ENCODE data around the gene AGAP1.

AGAP1 gene

GRCh38 chr2:235770909-235771820 lies 277.3 kb downstream of the AGAP1 start:
- no peak overlapping the region for H3K9ac ChIP-seq (ENCODE audit: low read depth in 1 of 2, low read length in 2 of 2)
- no peaks in the 10 kb centered on the region for H3K36me3 ChIP-seq (ENCODE audit: control insufficient read depth in 1 of 2, insufficient read depth in 2 of 2, low read length in 2 of 2)
- H3K27ac ChIP-seq (ENCODE audit: low read depth, low read length): no peak overlapping the region
- no peaks in the 10 kb centered on the region for H3K27me3 ChIP-seq (ENCODE audit: control insufficient read depth in 1 of 2, insufficient read depth in 2 of 2, low read length in 2 of 2)
- peaks cover 0 to 11% of the 10 kb centered on the region in 2 donors for H3K4me1 ChIP-seq (ENCODE audit: control insufficient read depth in 1 of 2, insufficient read depth in 2 of 2, low read length in 2 of 2)
- no peaks in the 10 kb centered on the region for H3K9me3 ChIP-seq (ENCODE audit: control insufficient read depth in 1 of 2, low read length in 2 of 2)
- H3K4me3 ChIP-seq (ENCODE audit: low read depth in 1 of 2, low read length in 2 of 2): no peak overlapping the region

DNA sequence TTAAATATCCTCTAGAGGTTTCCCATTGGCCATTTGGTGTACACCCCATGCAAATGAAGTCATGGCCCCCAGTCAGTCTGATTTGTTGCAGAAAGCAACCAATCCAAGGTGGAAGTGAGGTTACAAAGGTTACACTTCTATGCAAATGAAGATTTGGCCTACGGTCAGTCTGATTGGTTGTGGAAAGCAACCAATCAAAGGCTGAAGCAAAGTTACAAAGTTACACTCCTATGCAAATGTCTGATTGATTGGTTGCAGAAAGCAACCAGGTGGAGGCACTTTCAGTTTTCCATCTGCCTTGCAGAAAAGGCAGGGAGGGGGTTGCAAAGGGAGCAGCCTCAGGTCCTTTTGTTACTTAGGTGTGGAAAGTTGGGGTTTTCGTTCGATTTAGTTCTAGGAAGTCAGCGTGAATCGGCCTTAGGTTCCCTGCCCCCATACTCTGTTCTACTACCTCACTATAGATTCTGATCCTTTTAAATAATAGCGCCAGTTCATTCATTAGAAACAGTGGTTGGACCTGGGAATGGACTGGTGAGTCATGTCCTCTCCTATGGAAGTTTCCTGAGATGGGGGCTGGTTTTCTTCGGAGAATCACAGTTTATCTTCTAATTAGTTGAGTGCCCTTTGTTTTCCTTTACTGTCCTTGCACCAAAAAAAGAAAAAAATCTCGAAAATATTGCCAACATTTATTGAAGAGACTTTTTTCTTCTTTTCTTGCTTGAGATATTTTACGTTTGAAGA lies 279.5 kb downstream of the AGAP1 start:
- Histone ChIP-seq H3K9me3 (ENCODE audit: control insufficient read depth in 1 of 2, low read length in 2 of 2) (no peaks in the 10 kb centered on the region), H3K9ac (ENCODE audit: low read depth in 1 of 2, low read length in 2 of 2) (no peak overlapping the region), H3K27me3 (ENCODE audit: control insufficient read depth in 1 of 2, insufficient read depth in 2 of 2, low read length in 2 of 2) (no peaks in the 10 kb centered on the region), H3K27ac (ENCODE audit: low read depth, low read length) (no peak overlapping the region), H3K36me3 (ENCODE audit: control insufficient read depth in 1 of 2, insufficient read depth in 2 of 2, low read length in 2 of 2) (peaks cover 0 to 3% of the 10 kb centered on the region in 2 donors), H3K4me3 (ENCODE audit: low read depth in 1 of 2, low read length in 2 of 2) (no peak overlapping the region), H3K4me1 (ENCODE audit: control insufficient read depth in 1 of 2, insufficient read depth in 2 of 2, low read length in 2 of 2) (peaks cover 0 to 11% of the 10 kb centered on the region in 2 donors)

- Histone ChIP-seq H3K9ac (ENCODE audit: low read depth in 1 of 2, low read length in 2 of 2) (no peak overlapping the region), H3K27ac (ENCODE audit: low read depth, low read length) (no peak overlapping the region), H3K4me3 (ENCODE audit: low read depth in 1 of 2, low read length in 2 of 2) (no peak overlapping the region), H3K4me1 (ENCODE audit: control insufficient read depth in 1 of 2, insufficient read depth in 2 of 2, low read length in 2 of 2) (peaks cover 0 to 11% of the 10 kb centered on the region in 2 donors), H3K36me3 (ENCODE audit: control insufficient read depth in 1 of 2, insufficient read depth in 2 of 2, low read length in 2 of 2) (peaks cover 0 to 3% of the 10 kb centered on the region in 2 donors), H3K27me3 (ENCODE audit: control insufficient read depth in 1 of 2, insufficient read depth in 2 of 2, low read length in 2 of 2) (no peaks in the 10 kb centered on the region), H3K9me3 (ENCODE audit: control insufficient read depth in 1 of 2, low read length in 2 of 2) (no peaks in the 10 kb centered on the region)
Measured at GRCh38 chr2:235774153-235774870, 280.5 kb downstream of the AGAP1 start.

DNA sequence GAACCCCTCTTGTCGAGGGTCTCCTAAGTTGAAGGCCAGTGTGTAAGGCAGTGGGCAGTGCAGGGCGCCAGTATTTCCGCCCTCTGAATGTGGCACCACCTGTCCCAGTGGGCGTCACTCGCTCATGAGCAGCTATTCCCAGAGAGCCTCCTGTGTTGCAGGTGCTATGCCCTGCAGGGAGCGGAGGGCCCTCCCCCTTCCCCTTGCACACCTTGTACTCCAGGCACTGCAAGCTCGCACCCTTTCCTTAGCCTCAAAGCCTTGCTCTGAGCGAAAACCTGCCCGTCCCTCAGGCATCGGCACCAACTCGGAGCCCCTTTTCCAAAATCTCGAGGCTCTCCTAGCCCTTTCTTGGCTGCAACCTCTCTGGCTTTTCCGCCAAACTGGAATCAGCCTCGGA lies 282.7 kb downstream of the AGAP1 start:
- Histone ChIP-seq H3K27me3 (ENCODE audit: control insufficient read depth in 1 of 2, insufficient read depth in 2 of 2, low read length in 2 of 2) (no peaks in the 10 kb centered on the region), H3K9ac (ENCODE audit: low read depth in 1 of 2, low read length in 2 of 2) (no peak overlapping the region), H3K27ac (ENCODE audit: low read depth, low read length) (no peak overlapping the region), H3K36me3 (ENCODE audit: control insufficient read depth in 1 of 2, insufficient read depth in 2 of 2, low read length in 2 of 2) (peaks cover 0 to 3% of the 10 kb centered on the region in 2 donors), H3K9me3 (ENCODE audit: control insufficient read depth in 1 of 2, low read length in 2 of 2) (no peaks in the 10 kb centered on the region), H3K4me3 (ENCODE audit: low read depth in 1 of 2, low read length in 2 of 2) (no peak overlapping the region), H3K4me1 (ENCODE audit: control insufficient read depth in 1 of 2, insufficient read depth in 2 of 2, low read length in 2 of 2) (peaks cover 0 to 11% of the 10 kb centered on the region in 2 donors)

DNA sequence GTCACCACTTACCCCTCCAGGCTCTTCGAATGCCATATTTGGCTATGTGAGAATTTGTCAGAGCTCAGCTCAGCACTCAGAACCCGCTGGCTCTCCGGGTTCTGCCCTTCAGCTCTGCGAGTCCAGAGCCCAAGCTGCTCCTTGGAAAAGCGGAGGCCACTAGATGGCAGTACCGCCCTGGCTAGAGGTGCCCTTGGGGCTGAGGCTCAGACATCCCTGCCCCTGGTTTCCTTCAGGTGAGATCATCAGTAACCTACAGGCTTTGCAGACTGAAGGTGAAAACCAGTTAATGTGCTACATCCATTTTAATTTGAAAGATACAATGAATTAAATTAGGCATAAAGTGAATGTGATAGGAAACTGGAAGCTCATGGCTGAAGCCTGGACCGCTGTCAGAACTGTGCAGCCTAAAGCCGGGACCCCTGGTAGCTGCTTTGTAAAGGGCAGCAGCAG lies 285.6 kb downstream of the AGAP1 start:
- H3K9me3 ChIP-seq (ENCODE audit: control insufficient read depth in 1 of 2, low read length in 2 of 2): no peaks in the 10 kb centered on the region

DNA sequence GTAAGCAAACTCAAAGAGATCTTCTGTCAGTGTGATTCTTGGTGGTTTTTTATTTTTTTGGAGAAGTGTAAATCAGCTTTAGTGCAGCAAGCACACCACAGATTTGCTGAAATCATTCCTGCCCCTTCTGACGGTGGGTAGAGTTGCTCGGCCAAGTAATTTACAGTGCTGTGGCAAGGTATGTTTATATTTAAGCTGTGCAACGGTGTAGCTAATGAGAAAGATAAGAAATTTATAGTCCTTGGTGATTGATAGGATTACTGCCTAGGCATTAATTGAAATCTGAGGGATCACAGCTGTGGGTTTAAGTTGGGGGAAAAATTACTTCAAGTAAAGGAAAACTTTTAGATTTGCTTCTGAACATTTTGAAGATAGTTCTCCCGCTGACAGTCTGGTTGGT lies 286.6 kb downstream of the AGAP1 start:
- peaks cover 0 to 3% of the 10 kb centered on the region in 2 donors for H3K4me1 ChIP-seq (ENCODE audit: control insufficient read depth in 1 of 2, insufficient read depth in 2 of 2, low read length in 2 of 2)
- no peaks in the 10 kb centered on the region for H3K27me3 ChIP-seq (ENCODE audit: control insufficient read depth in 1 of 2, insufficient read depth in 2 of 2, low read length in 2 of 2)
- no peak overlapping the region for H3K4me3 ChIP-seq (ENCODE audit: low read depth in 1 of 2, low read length in 2 of 2)
- no peaks in the 10 kb centered on the region for H3K9me3 ChIP-seq (ENCODE audit: control insufficient read depth in 1 of 2, low read length in 2 of 2)
- no peak overlapping the region for H3K27ac ChIP-seq (ENCODE audit: low read depth, low read length)
- peaks cover 0 to 3% of the 10 kb centered on the region in 2 donors for H3K36me3 ChIP-seq (ENCODE audit: control insufficient read depth in 1 of 2, insufficient read depth in 2 of 2, low read length in 2 of 2)
- H3K9ac ChIP-seq (ENCODE audit: low read depth in 1 of 2, low read length in 2 of 2): no peak overlapping the region

More for the DNA sequence above, 285.6 kb downstream of the AGAP1 start:
- Histone ChIP-seq H3K9ac (ENCODE audit: low read depth in 1 of 2, low read length in 2 of 2) (no peak overlapping the region), H3K27me3 (ENCODE audit: control insufficient read depth in 1 of 2, insufficient read depth in 2 of 2, low read length in 2 of 2) (no peaks in the 10 kb centered on the region), H3K27ac (ENCODE audit: low read depth, low read length) (no peak overlapping the region), H3K4me1 (ENCODE audit: control insufficient read depth in 1 of 2, insufficient read depth in 2 of 2, low read length in 2 of 2) (peaks cover 0 to 7% of the 10 kb centered on the region in 2 donors), H3K36me3 (ENCODE audit: control insufficient read depth in 1 of 2, insufficient read depth in 2 of 2, low read length in 2 of 2) (peaks cover 0 to 3% of the 10 kb centered on the region in 2 donors), H3K4me3 (ENCODE audit: low read depth in 1 of 2, low read length in 2 of 2) (no peak overlapping the region)

DNA sequence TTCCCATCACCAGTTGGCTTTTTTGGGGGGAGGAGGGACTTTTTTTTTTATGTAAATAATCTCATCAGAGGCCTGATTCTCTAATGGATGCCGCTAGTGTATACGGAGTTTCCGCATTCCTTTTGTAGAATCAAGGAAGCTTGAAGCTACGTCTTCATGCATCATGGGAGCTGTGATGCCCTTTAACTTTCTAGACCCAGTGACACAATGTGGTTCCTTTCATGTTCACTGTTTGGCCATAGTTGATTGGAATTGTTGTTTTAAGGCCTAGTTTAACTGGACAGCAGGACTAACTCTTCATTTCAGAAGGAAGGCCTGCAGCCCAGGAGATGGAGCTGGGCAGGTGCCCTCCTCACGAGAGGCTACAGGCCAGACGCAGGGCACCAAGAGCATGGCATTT lies 287.9 kb downstream of the AGAP1 start:
- Histone ChIP-seq H3K4me1 (ENCODE audit: control insufficient read depth in 1 of 2, insufficient read depth in 2 of 2, low read length in 2 of 2) (no peaks in the 10 kb centered on the region), H3K27ac (ENCODE audit: low read depth, low read length) (no peak overlapping the region), H3K27me3 (ENCODE audit: control insufficient read depth in 1 of 2, insufficient read depth in 2 of 2, low read length in 2 of 2) (no peaks in the 10 kb centered on the region), H3K4me3 (ENCODE audit: low read depth in 1 of 2, low read length in 2 of 2) (no peak overlapping the region), H3K9ac (ENCODE audit: low read depth in 1 of 2, low read length in 2 of 2) (no peak overlapping the region), H3K36me3 (ENCODE audit: control insufficient read depth in 1 of 2, insufficient read depth in 2 of 2, low read length in 2 of 2) (peaks cover 0 to 3% of the 10 kb centered on the region in 2 donors), H3K9me3 (ENCODE audit: control insufficient read depth in 1 of 2, low read length in 2 of 2) (no peaks in the 10 kb centered on the region)

GRCh38 chr2:235784788-235785187 lies 290.9 kb downstream of the AGAP1 start:
- Histone ChIP-seq H3K9me3 (ENCODE audit: control insufficient read depth in 1 of 2, low read length in 2 of 2) (no peaks in the 10 kb centered on the region), H3K4me3 (ENCODE audit: low read depth in 1 of 2, low read length in 2 of 2) (no peak overlapping the region), H3K27me3 (ENCODE audit: control insufficient read depth in 1 of 2, insufficient read depth in 2 of 2, low read length in 2 of 2) (no peaks in the 10 kb centered on the region), H3K4me1 (ENCODE audit: control insufficient read depth in 1 of 2, insufficient read depth in 2 of 2, low read length in 2 of 2) (no peaks in the 10 kb centered on the region), H3K9ac (ENCODE audit: low read depth in 1 of 2, low read length in 2 of 2) (no peak overlapping the region), H3K27ac (ENCODE audit: low read depth, low read length) (no peak overlapping the region), H3K36me3 (ENCODE audit: control insufficient read depth in 1 of 2, insufficient read depth in 2 of 2, low read length in 2 of 2) (peaks cover 0 to 5% of the 10 kb centered on the region in 2 donors)

DNA sequence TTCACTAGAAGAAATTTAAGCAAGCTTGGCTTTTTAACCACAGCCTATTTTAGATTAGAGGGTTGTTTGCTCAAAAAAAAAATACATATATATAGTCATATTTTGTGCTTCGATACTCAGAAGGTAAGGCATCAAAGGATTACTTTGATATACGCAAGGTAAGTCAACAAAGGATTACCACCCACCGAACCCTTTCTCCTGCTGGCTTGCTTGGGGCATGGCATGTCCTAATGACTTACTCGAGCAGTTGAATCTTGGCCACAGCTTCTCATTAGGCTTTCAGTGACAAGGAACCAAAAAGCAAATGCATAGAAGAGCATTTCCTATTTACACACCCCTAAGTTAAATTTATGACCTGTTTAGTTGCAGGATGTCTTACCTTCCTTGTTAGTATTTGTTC lies 295.7 kb downstream of the AGAP1 start:
- Histone ChIP-seq H3K9ac (ENCODE audit: low read depth in 1 of 2, low read length in 2 of 2) (no peak overlapping the region), H3K4me1 (ENCODE audit: control insufficient read depth in 1 of 2, insufficient read depth in 2 of 2, low read length in 2 of 2) (no peaks in the 10 kb centered on the region), H3K27ac (ENCODE audit: low read depth, low read length) (no peak overlapping the region), H3K9me3 (ENCODE audit: control insufficient read depth in 1 of 2, low read length in 2 of 2) (no peaks in the 10 kb centered on the region), H3K27me3 (ENCODE audit: control insufficient read depth in 1 of 2, insufficient read depth in 2 of 2, low read length in 2 of 2) (no peaks in the 10 kb centered on the region), H3K36me3 (ENCODE audit: control insufficient read depth in 1 of 2, insufficient read depth in 2 of 2, low read length in 2 of 2) (peaks cover 0 to 11% of the 10 kb centered on the region in 2 donors), H3K4me3 (ENCODE audit: low read depth in 1 of 2, low read length in 2 of 2) (no peak overlapping the region)

Measured in duodenal mucosa (tissue), 2 donors.